H1 (cell line): ENCODE measurements around the gene RAB3C. TPM values are rescaled to one million over a fixed set of nuclear protein-coding genes. Genes with fewer than 3 reads are reported as not detected.

Experiments
- CTCF ChIA-PET: fragments of 300-600 bp; sonication (Branson Sonifier 250); formaldehyde crosslinking; loops from one replicate; lab custom pipeline; 2021; ENCODE audit not compliant: partially characterized antibody; lab: Charles Lee
- POLR2A ChIA-PET: fragments of 300-600 bp; sonication (Branson Sonifier 250); formaldehyde crosslinking; loops from one replicate; lab custom pipeline; 2021; ENCODE audit warnings: inconsistent platforms; ENCODE audit not compliant: partially characterized antibody; lab: Charles Lee
- DNase-seq, 2 experiments: peaks; one replicate each; pipeline versions ENCODE4 v3.0.0 to v3.0.0-alpha.2; 2010 to 2022; ENCODE audit warnings: low spot score in 2 of 2, low read depth in 1 of 2, mixed read lengths in 1 of 2
- FAIRE-seq: peaks from 2 replicates; lab custom pipeline; 2011; peaks lifted over from hg19 to GRCh38; lab: Jason Lieb, UNC
- H2AFZ ChIP-seq: 2 replicates; pipeline ENCODE4 v1.8.1; 2012; ENCODE audit warnings: low read length, inconsistent platforms
- H2AK5ac ChIP-seq: 2 replicates; pipeline ENCODE4 v1.6.1; 2013; ENCODE audit warnings: low read depth, low read length
- H2BK120ac ChIP-seq: replicated peaks from 2 replicates; pipeline ENCODE3; 2013; ENCODE audit warnings: low read depth, low read length, inconsistent platforms
- H2BK12ac ChIP-seq: 2 replicates; pipeline ENCODE4 v1.6.1; 2013; ENCODE audit warnings: low read depth, low read length
- H2BK15ac ChIP-seq: 2 replicates; pipeline ENCODE4 v1.6.1; 2013; ENCODE audit warnings: low read length
- H2BK20ac ChIP-seq: 2 replicates; pipeline ENCODE4 v1.6.1; 2013; ENCODE audit warnings: low read length
- H2BK5ac ChIP-seq: 2 replicates; pipeline ENCODE4 v1.6.1; 2013; ENCODE audit warnings: low read depth, low read length
- H3K14ac ChIP-seq: 2 replicates; pipeline ENCODE4 v1.6.1; 2013; ENCODE audit warnings: inconsistent platforms; ENCODE audit not compliant: insufficient read length
- H3K18ac ChIP-seq: 2 replicates; pipeline ENCODE4 v1.6.1; 2013; ENCODE audit warnings: low read length; ENCODE audit errors: extremely low read depth
- H3K23ac ChIP-seq: 2 replicates; pipeline ENCODE4 v1.6.1; 2013; ENCODE audit warnings: inconsistent platforms; ENCODE audit not compliant: insufficient read length
- H3K23me2 ChIP-seq: 2 replicates; pipeline ENCODE4 v1.6.1; 2013; ENCODE audit warnings: low read depth, low read length
- H3K27ac ChIP-seq: 2 replicates; pipeline ENCODE4 v1.6.1; 2011; ENCODE audit warnings: low read depth, low read length, inconsistent platforms
- H3K27me3 ChIP-seq, 4 experiments: replicated peaks in 1 of 4; 1 replicate in 1 of 4; 2 replicates in 3 of 4; pipeline versions ENCODE4 v1.6.1 to v1.8.1; 2011 to 2013; ENCODE audit warnings: low read length in 3 of 4, mild to moderate bottlenecking in 3 of 4, inconsistent platforms in 2 of 4, mixed read lengths in 2 of 4, moderate library complexity in 1 of 4; ENCODE audit not compliant: control insufficient read depth in 3 of 4, insufficient read depth in 3 of 4; ENCODE audit errors: extremely low read depth in 1 of 4
- H3K36me3 ChIP-seq, 4 experiments: 2 replicates each; pipeline versions ENCODE4 v1.6.1 to v1.8.1; 2011 to 2013; ENCODE audit warnings: mild to moderate bottlenecking in 4 of 4, low read length in 3 of 4, moderate library complexity in 2 of 4, control low read depth in 1 of 4, inconsistent platforms in 1 of 4; ENCODE audit not compliant: insufficient read depth in 4 of 4, control insufficient read depth in 2 of 4
- H3K4ac ChIP-seq: replicated peaks from 2 replicates; pipeline ENCODE3; 2013; ENCODE audit warnings: low read length, low read depth, mixed read lengths, inconsistent platforms; ENCODE audit not compliant: insufficient read length
- H3K4me1 ChIP-seq, 4 experiments: replicated peaks in 1 of 4; 1 replicate in 1 of 4; 2 replicates in 3 of 4; pipeline versions ENCODE4 v1.6.1 to v1.8.1; 2011 to 2013; ENCODE audit warnings: low read length in 3 of 4, inconsistent platforms in 2 of 4, mixed read lengths in 1 of 4; ENCODE audit not compliant: insufficient read depth in 4 of 4, control insufficient read depth in 3 of 4
- H3K4me2 ChIP-seq, 2 experiments: 2 replicates each; pipeline versions ENCODE4 v1.6.1 to v1.8.1; 2011 to 2013; ENCODE audit warnings: low read depth in 2 of 2, low read length in 2 of 2, control low read depth in 1 of 2, inconsistent platforms in 1 of 2, mild to moderate bottlenecking in 1 of 2; ENCODE audit not compliant: insufficient read depth in 1 of 2
- H3K4me3 ChIP-seq, 4 experiments: fragments of 200-600, 300-600 bp in 1 of 4; sonication (generic), shearing (Covaris generic), sonication (Bioruptor Twin) in 1 of 4; 2 replicates each; pipeline versions ENCODE4 v1.5.1 to v1.8.1; 2011 to 2016; ENCODE audit warnings: low read length in 4 of 4, low read depth in 3 of 4, control low read depth in 2 of 4, inconsistent platforms in 2 of 4, mild to moderate bottlenecking in 2 of 4, mixed read lengths in 1 of 4, moderate library complexity in 1 of 4; ENCODE audit not compliant: insufficient read depth in 2 of 4; ENCODE audit errors: extremely low read depth in 1 of 4
- H3K56ac ChIP-seq: replicated peaks from 2 replicates; pipeline ENCODE3; 2013; ENCODE audit warnings: low read depth, mild to moderate bottlenecking, mixed read lengths, low read length, inconsistent platforms; ENCODE audit not compliant: insufficient read length
- H3K79me1 ChIP-seq: 2 replicates; pipeline ENCODE4 v1.6.1; 2013; ENCODE audit warnings: low read depth, low read length, control low read depth
- H3K79me2 ChIP-seq, 2 experiments: 2 replicates each; pipeline versions ENCODE4 v1.6.1 to v1.8.1; 2012 to 2013; ENCODE audit warnings: low read length in 2 of 2, mild to moderate bottlenecking in 2 of 2, inconsistent platforms in 1 of 2; ENCODE audit not compliant: insufficient read depth in 2 of 2, control insufficient read depth in 1 of 2
- H3K9ac ChIP-seq, 4 experiments: replicated peaks in 1 of 4; 1 replicate in 1 of 4; 2 replicates in 3 of 4; pipeline versions ENCODE4 v1.6.1 to v1.8.1; 2011 to 2013; ENCODE audit warnings: low read depth in 3 of 4, low read length in 3 of 4, control low read depth in 2 of 4, mild to moderate bottlenecking in 2 of 4, moderate library complexity in 2 of 4, inconsistent platforms in 1 of 4; ENCODE audit errors: extremely low read depth in 1 of 4
- H3K9me3 ChIP-seq, 2 experiments: 2 replicates each; pipeline versions ENCODE4 v1.6.1 to v1.8.1; 2012 to 2013; ENCODE audit warnings: mild to moderate bottlenecking in 2 of 2, moderate library complexity in 2 of 2, control low read depth in 1 of 2, inconsistent platforms in 1 of 2, low read depth in 1 of 2, low read length in 1 of 2, mixed read lengths in 1 of 2; ENCODE audit not compliant: insufficient read depth in 2 of 2
- H4K20me1 ChIP-seq, 2 experiments: replicated peaks in 1 of 2; 2 replicates each; pipeline versions ENCODE3 to v1.8.1; 2011 to 2013; ENCODE audit warnings: inconsistent platforms in 2 of 2, low read length in 2 of 2, mild to moderate bottlenecking in 1 of 2; ENCODE audit not compliant: insufficient read depth in 2 of 2, control insufficient read depth in 1 of 2
- H4K5ac ChIP-seq: 2 replicates; pipeline ENCODE4 v1.6.1; 2013; ENCODE audit warnings: low read length, low read depth, mixed read lengths, inconsistent platforms; ENCODE audit not compliant: insufficient read length
- H4K8ac ChIP-seq: 2 replicates; pipeline ENCODE4 v1.8.0; 2013; ENCODE audit warnings: mild to moderate bottlenecking, moderate library complexity, low read length, inconsistent platforms; ENCODE audit not compliant: insufficient read depth; ENCODE audit errors: extremely low read depth
- H4K91ac ChIP-seq: replicated peaks from 2 replicates; pipeline ENCODE3; 2013; ENCODE audit warnings: low read length, mixed read lengths, inconsistent platforms; ENCODE audit not compliant: insufficient read length
- BRCA1 ChIP-seq: IDR thresholded peaks from 2 replicates; pipeline ENCODE4 v1.6.1; 2012; ENCODE audit warnings: low read depth, low read length, improper control_type of control experiment
- CTBP2 ChIP-seq: IDR thresholded peaks from 2 replicates; pipeline ENCODE4 v1.7.0; 2011; ENCODE audit warnings: borderline replicate concordance, mild to moderate bottlenecking, moderate library complexity, mixed read lengths, low read length; ENCODE audit not compliant: insufficient read depth, insufficient read length
- EGR1 ChIP-seq: IDR thresholded peaks from 2 replicates; pipeline ENCODE4 v1.6.1; 2011; ENCODE audit warnings: low read depth, low read length, borderline replicate concordance
- GTF2F1 ChIP-seq: IDR thresholded peaks from 2 replicates; pipeline ENCODE4 v1.6.1; 2012; ENCODE audit warnings: low read depth, low read length, improper control_type of control experiment, borderline replicate concordance
- JUN ChIP-seq: IDR thresholded peaks from 2 replicates; pipeline ENCODE4 v1.6.1; 2011; ENCODE audit warnings: low read depth, mild to moderate bottlenecking, improper control_type of control experiment, low read length
- KDM1A ChIP-seq: fragments of 200-600, 300-600 bp; sonication (generic); IDR thresholded peaks from 2 replicates; pipeline ENCODE4 v1.7.1; 2016; ENCODE audit warnings: mild to moderate bottlenecking, low read length, borderline replicate concordance
- MAFK ChIP-seq: IDR thresholded peaks from 2 replicates; pipeline ENCODE4 v1.6.1; 2012; ENCODE audit warnings: low read depth, mild to moderate bottlenecking, improper control_type of control experiment, low read length
- POLR2A ChIP-seq, 2 experiments: IDR thresholded peaks; 1 replicate in 1 of 2; 2 replicates in 1 of 2; pipeline ENCODE4 v1.6.1; 2011; ENCODE audit warnings: low read depth in 2 of 2, low read length in 2 of 2, mild to moderate bottlenecking in 2 of 2; ENCODE audit errors: control extremely low read depth in 1 of 2
- RAD21 ChIP-seq, 2 experiments: IDR thresholded peaks in 1 of 2; conservative IDR thresholded peaks in 1 of 2; 2 replicates each; pipeline ENCODE4 v1.6.1; 2011; ENCODE audit warnings: low read depth in 2 of 2, low read length in 2 of 2, improper control_type of control experiment in 1 of 2, inconsistent platforms in 1 of 2, mild to moderate bottlenecking in 1 of 2, moderate library complexity in 1 of 2
- SAP30 ChIP-seq: fragments of 300-600 bp; sonication (generic); IDR thresholded peaks from 2 replicates; pipeline ENCODE4 v1.7.1; 2012; ENCODE audit warnings: low read length, moderate library complexity, mild to moderate bottlenecking, inconsistent platforms; ENCODE audit not compliant: insufficient read depth, insufficient replicate concordance
- SRF ChIP-seq: IDR thresholded peaks from 2 replicates; pipeline ENCODE4 v1.6.1; 2011; ENCODE audit warnings: mild to moderate bottlenecking, low read depth, low read length, moderate library complexity
- ZNF274 ChIP-seq: IDR thresholded peaks from 2 replicates; pipeline ENCODE4 v1.7.0; 2012; ENCODE audit warnings: low read length, borderline replicate concordance; ENCODE audit errors: extremely low read depth
- WGBS, 2 experiments: shearing (Covaris generic) in 1 of 2; methylation state at CpG; one replicate each; pipeline versions ENCODE4 v1.1.6 to v1.1.7; 2013 to 2015; ENCODE audit warnings: low lambda C conversion rate in 2 of 2, mixed read lengths in 2 of 2, inconsistent platforms in 1 of 2, low coverage in 1 of 2, missing lambda C conversion rate in 1 of 2; ENCODE audit not compliant: insufficient replicate concordance in 2 of 2, insufficient coverage in 1 of 2, insufficient read length in 1 of 2; ENCODE audit errors: extremely low coverage in 1 of 2, missing lambda C conversion rate in 1 of 2; 5-methylcytosine and 5-hydroxymethylcytosine counted together
- polyA plus RNA-seq, 7 experiments: library from polyadenylated mRNA; depleted of rRNA in 3 of 7; stranded (reverse) in 5 of 7; unstranded in 2 of 7; fragments of >200 nt in 5 of 7; fragments of 200-250 nt in 2 of 7; gene quantifications; 1 replicate in 5 of 7; 2 replicates in 1 of 7; 4 replicates in 1 of 7; pipeline versions ENCODE4 v1.2.1 to v1.2.3, GENCODE V29; 2011 to 2013; ENCODE audit warnings: missing spikeins in 2 of 7, mixed read lengths in 2 of 7
- total RNA-seq: library from RNA; stranded (reverse); fragmentation: NEBNext Ultra II Directional; extraction: Animal tissue kit (Norgen Biotek cat#: 25700); gene quantifications from 2 replicates; pipeline ENCODE4 v1.2.1, GENCODE V29; 2021

RAB3C gene
- total and polyA plus RNA-seq, 2 of the 8 experiments (the other 6 are each of a cell fraction or from before 2014, with no cell fraction given) = 14.7 to 18.3 TPM

DNA sequence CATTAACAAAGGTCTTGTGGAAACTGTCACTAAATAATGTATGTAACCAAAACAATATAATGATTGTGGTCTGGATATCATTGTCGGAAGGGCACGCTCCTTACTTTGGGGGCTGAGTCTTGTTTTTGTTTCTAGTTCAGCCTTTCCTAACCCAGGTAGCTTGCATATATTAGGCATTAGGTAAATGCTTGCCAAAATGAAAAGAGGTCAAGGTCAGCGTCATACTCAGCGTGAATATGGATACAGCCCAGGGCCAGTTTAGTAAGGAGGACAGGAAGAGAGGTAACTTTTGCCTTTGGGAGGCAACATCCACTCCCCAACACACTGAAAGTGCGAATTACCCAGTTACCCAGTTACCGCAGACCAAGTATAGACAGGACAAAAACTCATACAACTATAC, 171.4 kb downstream of the RAB3C start:
- Histone ChIP-seq H2BK15ac (no peak overlapping the region), H3K4ac (no peak overlapping the region), H4K20me1 (no peaks in the 10 kb centered on the region), H3K9ac (no peak overlapping the region), H3K79me1 (no peaks in the 10 kb centered on the region), H3K4me2 (no peak overlapping the region), H3K23me2 (no peaks in the 10 kb centered on the region; the same call in 1 of the 2 replicates), H2AFZ (no peak overlapping the region), H4K5ac (no peak overlapping the region), H3K27me3 (no peaks in the 10 kb centered on the region), H3K27ac (no peak overlapping the region), H3K36me3 (no peaks in the 10 kb centered on the region), H4K8ac (no peak overlapping the region), H3K14ac (no peak overlapping the region), H2AK5ac (no peak overlapping the region), H3K79me2 (no peaks in the 10 kb centered on the region), H2BK20ac (no peak overlapping the region), H3K18ac (no peak overlapping the region), H2BK5ac (no peak overlapping the region), H2BK12ac (no peak overlapping the region), H4K91ac (no peak overlapping the region), H3K4me3 (no peak overlapping the region), H2BK120ac (no peak overlapping the region), H3K56ac (no peak overlapping the region), H3K23ac (no peak overlapping the region), H3K9me3 (no peaks in the 10 kb centered on the region), H3K4me1 (peaks cover 0 to 3% (median under 1%) of the 10 kb centered on the region in 4 experiments; a peak in 1 of 7 replicates)
- DNase-seq (no peak), FAIRE-seq (no peak)
- ChIA-PET CTCF (no interaction called here), POLR2A (no interaction called here)
- TF ChIP-seq BRCA1 (no peak), SAP30 (no peak), CTBP2 (no peak), MAFK (no peak), ZNF274 (no peak), KDM1A (no peak), JUN (no peak), EGR1 (no peak), GTF2F1 (no peak), SRF (no peak), RAD21 (IDR thresholded peaks at IDR 0.05 in 1 of 2, conservative IDR thresholded peaks at IDR 0.05 in 1 of 2; ENCODE audit: low read depth in 2 of 2, low read length in 2 of 2) (no peak), POLR2A (IDR thresholded peaks at IDR 0.05; ENCODE audit: control extremely low read depth in 1 of 2, low read depth in 2 of 2, low read length in 2 of 2) (no peak)
- WGBS, 2 experiments = 85% methylated on average over 6 of the region's 6 CpGs; no CpG with 5 or more reads in 1 of the 2 experiments
